Measurements from ENCODE around the gene RASL10A.

RASL10A gene

GRCh38 chr22:29330291-29330690, 14.8 kb upstream of the RASL10A start:
- Histone ChIP-seq H3K4me1 (ENCODE audit: insufficient read depth, low read length, poor library complexity, severe bottlenecking) (no peaks in the 10 kb centered on the region), H2AFZ (ENCODE audit: low read length) (no peak overlapping the region), H3K9me2 (replicated peaks; ENCODE audit: low read depth, low read length) (no peaks in the 10 kb centered on the region), H3K9ac (ENCODE audit: low read depth, low read length, poor library complexity, severe bottlenecking) (no peak overlapping the region), H3K36me3 (ENCODE audit: insufficient read depth, low read length) (peaks cover 68% of the 10 kb centered on the region; the same call in 1 of the 2 replicates), H3K27me3 (ENCODE audit: insufficient read depth, low read length, poor library complexity, severe bottlenecking) (no peaks in the 10 kb centered on the region), H3K9me3 (ENCODE audit: insufficient read depth, low read depth, low read length) (no peaks in the 10 kb centered on the region), H3K4me2 (ENCODE audit: low read depth, low read length, poor library complexity, severe bottlenecking) (no peak overlapping the region), H3F3A (ENCODE audit: low read depth) (no peaks in the 10 kb centered on the region), H3K4me3 (ENCODE audit: low read length, poor library complexity, severe bottlenecking) (no peak overlapping the region), H3K79me2 (ENCODE audit: insufficient read depth, low read length) (no peaks in the 10 kb centered on the region), H4K20me1 (ENCODE audit: insufficient read depth, low read length, poor library complexity, severe bottlenecking) (no peaks in the 10 kb centered on the region)
- TF ChIP-seq EZH2phosphoT487 (IDR thresholded peaks at IDR 0.05; ENCODE audit: borderline replicate concordance) (no peak), CTCF (conservative IDR thresholded peaks at IDR 0.05; ENCODE audit: low read length) (no peak)

GRCh38 chr22:29329581-29329980, 14.1 kb upstream of the RASL10A start:
- Histone ChIP-seq H3K79me2 (ENCODE audit: insufficient read depth, low read length) (no peaks in the 10 kb centered on the region), H3K9me2 (replicated peaks; ENCODE audit: low read depth, low read length) (no peaks in the 10 kb centered on the region), H3K4me1 (ENCODE audit: insufficient read depth, low read length, poor library complexity, severe bottlenecking) (no peaks in the 10 kb centered on the region), H3K4me3 (ENCODE audit: low read length, poor library complexity, severe bottlenecking) (no peak overlapping the region), H3F3A (ENCODE audit: low read depth) (no peaks in the 10 kb centered on the region), H3K36me3 (ENCODE audit: insufficient read depth, low read length) (peaks cover 62% of the 10 kb centered on the region; the same call in 1 of the 2 replicates), H3K27me3 (ENCODE audit: insufficient read depth, low read length, poor library complexity, severe bottlenecking) (no peaks in the 10 kb centered on the region), H3K9ac (ENCODE audit: low read depth, low read length, poor library complexity, severe bottlenecking) (no peak overlapping the region), H3K9me3 (ENCODE audit: insufficient read depth, low read depth, low read length) (no peaks in the 10 kb centered on the region), H4K20me1 (ENCODE audit: insufficient read depth, low read length, poor library complexity, severe bottlenecking) (no peaks in the 10 kb centered on the region), H2AFZ (ENCODE audit: low read length) (no peak overlapping the region), H3K4me2 (ENCODE audit: low read depth, low read length, poor library complexity, severe bottlenecking) (no peak overlapping the region)
- TF ChIP-seq EZH2phosphoT487 (IDR thresholded peaks at IDR 0.05; ENCODE audit: borderline replicate concordance), result no peak
- TF ChIP-seq CTCF (conservative IDR thresholded peaks at IDR 0.05; ENCODE audit: low read length), result no peak

- Histone ChIP-seq H3K36me3 (ENCODE audit: insufficient read depth, low read length) (peaks cover 54% of the 10 kb centered on the region; the same call in 1 of the 2 replicates), H3K9ac (ENCODE audit: low read depth, low read length, poor library complexity, severe bottlenecking) (no peak overlapping the region), H3K27me3 (ENCODE audit: insufficient read depth, low read length, poor library complexity, severe bottlenecking) (no peaks in the 10 kb centered on the region), H3F3A (ENCODE audit: low read depth) (no peaks in the 10 kb centered on the region), H3K4me1 (ENCODE audit: insufficient read depth, low read length, poor library complexity, severe bottlenecking) (no peaks in the 10 kb centered on the region), H3K79me2 (ENCODE audit: insufficient read depth, low read length) (no peaks in the 10 kb centered on the region), H3K4me2 (ENCODE audit: low read depth, low read length, poor library complexity, severe bottlenecking) (no peak overlapping the region), H3K9me2 (replicated peaks; ENCODE audit: low read depth, low read length) (no peaks in the 10 kb centered on the region), H4K20me1 (ENCODE audit: insufficient read depth, low read length, poor library complexity, severe bottlenecking) (no peaks in the 10 kb centered on the region), H2AFZ (ENCODE audit: low read length) (no peak overlapping the region), H3K9me3 (ENCODE audit: insufficient read depth, low read depth, low read length) (no peaks in the 10 kb centered on the region), H3K4me3 (ENCODE audit: low read length, poor library complexity, severe bottlenecking) (no peak overlapping the region)
- TF ChIP-seq CTCF (conservative IDR thresholded peaks at IDR 0.05; ENCODE audit: low read length) (no peak), EZH2phosphoT487 (IDR thresholded peaks at IDR 0.05; ENCODE audit: borderline replicate concordance) (no peak)
Measured at GRCh38 chr22:29328566-29329500, 13.3 kb upstream of the RASL10A start.
